ENCODE results near the gene TMEM44.
"Not testable (repeated sequence)": the region's sequence is repeated elsewhere in the genome, so short reads cannot be mapped to it uniquely, and the experiment has no call there.

Gene TMEM44

GRCh38 chr3:194554473-194555123, 78.6 kb downstream of the TMEM44 start:
- no peak for DNase-seq

- DNase-seq: no peak
Measured at GRCh38 chr3:194552327-194552949, 80.8 kb downstream of the TMEM44 start.

- DNase-seq: no peak
Measured at GRCh38 chr3:194549853-194550252, 83.4 kb downstream of the TMEM44 start.

GRCh38 chr3:194548346-194549321, 84.6 kb downstream of the TMEM44 start:
- no peak for DNase-seq

- no peak for DNase-seq
Measured at GRCh38 chr3:194547042-194547441, 86.2 kb downstream of the TMEM44 start.

- not testable (repeated sequence) for DNase-seq
Measured at GRCh38 chr3:194545538-194545937, 87.7 kb downstream of the TMEM44 start.

GRCh38 chr3:194543550-194543949, 89.7 kb downstream of the TMEM44 start:
- no peak for DNase-seq

- no peak for DNase-seq
Measured at GRCh38 chr3:194541483-194541882, 91.7 kb downstream of the TMEM44 start.

- DNase-seq: no peak
Measured at GRCh38 chr3:194540274-194540905, 92.8 kb downstream of the TMEM44 start.

- no peak for DNase-seq
Measured at GRCh38 chr3:194539498-194539897, 93.7 kb downstream of the TMEM44 start.

GRCh38 chr3:194537732-194538247, 95.4 kb downstream of the TMEM44 start:
- DNase-seq: no peak

Measured in CD4-positive, alpha-beta T cell treated with Interleukin-10 for 1 hour (primary cell).